ENCODE results near the gene TMEM140. TPM values are rescaled to one million over a fixed set of nuclear protein-coding genes. Genes with fewer than 3 reads are reported as not detected.
A peak's percentile ranks its signal among the peaks of the same experiment; 100 is the strongest.

The TMEM140 gene
- total and polyA plus RNA-seq, 2 experiments from 2014 or later: 1.6 to 6.1 TPM

GRCh38 chr7:135190703-135191102 is 42.8 kb downstream of the TMEM140 start:
- 0 out of 2 replicates have a peak, but pooled peaks cover 4% of the 10 kb centered on the region for H3K36me3 ChIP-seq (ENCODE audit: low read depth)
- in situ Hi-C loops (cut with MboI): loop anchor here (25.0 kb wide), 1 partner anchor 528 kb away; no protein-coding TSS in a partner anchor
- no peaks in the 10 kb centered on the region for H3K9me3 ChIP-seq (ENCODE audit: low read depth)
- H3K9ac ChIP-seq: no peak overlapping the region
- H2AFZ ChIP-seq: no peak overlapping the region
- no peak overlapping the region for H3K4me3 ChIP-seq
- DNase-seq: no peak
- no peaks in the 10 kb centered on the region for H3F3A ChIP-seq (ENCODE audit: insufficient read depth)
- no peak for TF ChIP-seq EZH2phosphoT487 (IDR thresholded peaks at IDR 0.05; ENCODE audit: insufficient read depth, low read depth)
- TF ChIP-seq EZH2 (IDR thresholded peaks at IDR 0.05; ENCODE audit: insufficient read depth, poor library complexity, severe bottlenecking): no peak
- no peaks in the 10 kb centered on the region for H3K9me2 ChIP-seq (ENCODE audit: insufficient read depth)
- H3K27ac ChIP-seq: no peak overlapping the region
- H3K27me3 ChIP-seq (replicated peaks; ENCODE audit: insufficient read depth): no peaks in the 10 kb centered on the region
- H3K79me2 ChIP-seq (ENCODE audit: insufficient read depth): no peaks in the 10 kb centered on the region
- H3K4me2 ChIP-seq (ENCODE audit: unreplicated experiment): no peak overlapping the region
- no peaks in the 10 kb centered on the region for H4K20me1 ChIP-seq (ENCODE audit: insufficient read depth)
- H3K4me1 ChIP-seq (ENCODE audit: insufficient read depth): peaks cover 14% of the 10 kb centered on the region; the same call in 1 of the 2 replicates

- Histone ChIP-seq H3K27ac (peak overlapping the region; percentile 61), H4K20me1 (ENCODE audit: insufficient read depth) (no peaks in the 10 kb centered on the region), H3K9me2 (ENCODE audit: insufficient read depth) (no peaks in the 10 kb centered on the region), H3K9me3 (ENCODE audit: low read depth) (no peaks in the 10 kb centered on the region), H3F3A (ENCODE audit: insufficient read depth) (no peaks in the 10 kb centered on the region), H3K4me1 (ENCODE audit: insufficient read depth) (peaks cover 14% of the 10 kb centered on the region; the same call in 1 of the 2 replicates), H3K9ac (0 out of 2 replicates have a peak overlapping the region, but pooled peaks have one; percentile 33), H3K27me3 (replicated peaks; ENCODE audit: insufficient read depth) (no peaks in the 10 kb centered on the region), H3K4me2 (ENCODE audit: unreplicated experiment) (no peak overlapping the region), H3K4me3 (no peak overlapping the region), H3K36me3 (ENCODE audit: low read depth) (0 out of 2 replicates have a peak, but pooled peaks cover 4% of the 10 kb centered on the region), H3K79me2 (ENCODE audit: insufficient read depth) (no peaks in the 10 kb centered on the region), H2AFZ (no peak overlapping the region)
- no peak for DNase-seq
- TF ChIP-seq EZH2 (IDR thresholded peaks at IDR 0.05; ENCODE audit: insufficient read depth, poor library complexity, severe bottlenecking) (no peak), EZH2phosphoT487 (IDR thresholded peaks at IDR 0.05; ENCODE audit: insufficient read depth, low read depth) (no peak)
- 82 to 89% methylated on average over 11 of the region's 11 CpGs for WGBS, 2 experiments (ENCODE audit: low coverage in 1 of 2, low lambda C conversion rate in 2 of 2, missing lambda C conversion rate in 2 of 2)
- in situ Hi-C loops (cut with MboI): loop anchor here (25.0 kb wide), 1 partner anchor 531 kb away; no protein-coding TSS in a partner anchor
These were observed 45.2 kb downstream of the TMEM140 start for GRCh38 chr7:135192914-135193536.

- Histone ChIP-seq H4K20me1 (ENCODE audit: insufficient read depth) (no peaks in the 10 kb centered on the region), H2AFZ (no peak overlapping the region), H3F3A (ENCODE audit: insufficient read depth) (no peaks in the 10 kb centered on the region), H3K79me2 (ENCODE audit: insufficient read depth) (no peaks in the 10 kb centered on the region), H3K36me3 (ENCODE audit: low read depth) (0 out of 2 replicates have a peak, but pooled peaks cover 4% of the 10 kb centered on the region), H3K4me3 (no peak overlapping the region), H3K4me1 (ENCODE audit: insufficient read depth) (peaks cover 14% of the 10 kb centered on the region; the same call in 1 of the 2 replicates), H3K9me2 (ENCODE audit: insufficient read depth) (no peaks in the 10 kb centered on the region), H3K27ac (peak overlapping the region; percentile 61), H3K27me3 (replicated peaks; ENCODE audit: insufficient read depth) (no peaks in the 10 kb centered on the region), H3K4me2 (ENCODE audit: unreplicated experiment) (no peak overlapping the region), H3K9ac (0 out of 2 replicates have a peak overlapping the region, but pooled peaks have one; percentile 33), H3K9me3 (ENCODE audit: low read depth) (no peaks in the 10 kb centered on the region)
- in situ Hi-C loops (cut with MboI): loop anchor here (25.0 kb wide), 1 partner anchor 531 kb away; no protein-coding TSS in a partner anchor
- 67 to 76% methylated on average over 10 of the region's 10 CpGs for WGBS, 2 experiments (ENCODE audit: low coverage in 1 of 2, low lambda C conversion rate in 2 of 2, missing lambda C conversion rate in 2 of 2)
- peak; percentile 77 for DNase-seq
- no peak for TF ChIP-seq EZH2phosphoT487 (IDR thresholded peaks at IDR 0.05; ENCODE audit: insufficient read depth, low read depth)
- no peak for TF ChIP-seq EZH2 (IDR thresholded peaks at IDR 0.05; ENCODE audit: insufficient read depth, poor library complexity, severe bottlenecking)
These were observed 45.8 kb downstream of the TMEM140 start for GRCh38 chr7:135193615-135194081.

GRCh38 chr7:135194494-135195095 is 46.7 kb downstream of the TMEM140 start:
- Histone ChIP-seq H4K20me1 (ENCODE audit: insufficient read depth) (no peaks in the 10 kb centered on the region), H3K36me3 (ENCODE audit: low read depth) (0 out of 2 replicates have a peak, but pooled peaks cover 4% of the 10 kb centered on the region), H3K79me2 (ENCODE audit: insufficient read depth) (no peaks in the 10 kb centered on the region), H3K27ac (peak overlapping the region; percentile 61; the same call in 1 of the 2 replicates), H3K4me1 (ENCODE audit: insufficient read depth) (peaks cover 14% of the 10 kb centered on the region; the same call in 1 of the 2 replicates), H3K4me2 (ENCODE audit: unreplicated experiment) (no peak overlapping the region), H3K9me2 (ENCODE audit: insufficient read depth) (no peaks in the 10 kb centered on the region), H3K4me3 (no peak overlapping the region), H3K9ac (no peak overlapping the region), H3K27me3 (replicated peaks; ENCODE audit: insufficient read depth) (no peaks in the 10 kb centered on the region), H3K9me3 (ENCODE audit: low read depth) (no peaks in the 10 kb centered on the region), H2AFZ (no peak overlapping the region), H3F3A (ENCODE audit: insufficient read depth) (no peaks in the 10 kb centered on the region)
- no peak for TF ChIP-seq EZH2phosphoT487 (IDR thresholded peaks at IDR 0.05; ENCODE audit: insufficient read depth, low read depth)
- no peak for TF ChIP-seq EZH2 (IDR thresholded peaks at IDR 0.05; ENCODE audit: insufficient read depth, poor library complexity, severe bottlenecking)
- 87 to 91% methylated on average over 12 of the region's 12 CpGs for WGBS, 2 experiments (ENCODE audit: low coverage in 1 of 2, low lambda C conversion rate in 2 of 2, missing lambda C conversion rate in 2 of 2)
- in situ Hi-C loops (cut with MboI): loop anchor here (25.0 kb wide), 1 partner anchor 532 kb away; no protein-coding TSS in a partner anchor
- peak; percentile 39 for DNase-seq

Data from GM23248 (cell line).